ENCODE measurements around the gene DNMT3A. TPM values are rescaled to one million over a fixed set of nuclear protein-coding genes. Genes with fewer than 3 reads are reported as not detected.

Gene DNMT3A
- total RNA-seq, 4 donors from 2014 or later, result 8.0 to 18.0 (median 9.3) TPM

DNA sequence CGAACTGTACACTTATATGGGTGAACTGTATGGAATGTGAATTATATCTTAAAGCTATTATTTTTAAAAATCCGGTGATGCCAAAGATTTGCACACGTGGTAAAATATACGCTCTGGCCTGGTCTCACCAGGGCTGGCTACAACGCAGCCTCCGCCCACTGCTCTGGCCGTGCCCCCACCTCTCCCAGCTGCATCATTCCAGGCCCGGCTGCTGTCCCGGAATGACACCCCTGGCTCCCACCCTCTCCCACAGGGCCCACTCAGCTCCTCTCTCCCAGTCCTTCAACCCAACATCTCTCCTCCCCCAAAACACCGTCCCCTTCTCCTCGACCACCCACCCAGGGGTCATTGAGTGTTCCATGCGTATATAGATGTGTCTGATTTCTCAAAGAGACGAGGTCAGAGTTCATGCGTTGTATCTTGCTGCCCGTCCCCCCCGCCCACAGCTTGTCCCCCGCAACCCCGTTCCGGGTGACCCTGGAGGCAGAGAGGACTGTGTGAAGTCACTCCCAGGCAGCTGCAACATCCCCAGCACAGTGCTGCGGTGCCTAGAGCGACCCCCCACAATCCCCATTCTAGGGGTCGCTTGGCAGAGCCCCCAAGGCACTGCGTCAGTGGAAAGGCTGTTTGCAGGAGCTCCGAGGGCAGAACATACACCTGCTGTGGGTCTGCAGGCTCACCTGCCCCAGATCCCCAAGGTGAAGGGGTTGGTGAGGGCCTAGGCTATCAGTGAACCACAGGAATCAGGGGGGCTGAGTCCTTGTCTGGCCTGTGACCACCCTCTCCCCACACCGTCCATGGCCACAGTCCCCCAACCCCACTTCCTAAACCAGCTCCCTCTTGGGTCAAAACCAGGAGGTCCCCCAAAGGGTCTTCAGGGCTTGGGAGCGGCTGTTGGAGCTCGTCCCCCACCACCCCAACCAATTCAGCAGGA lies 13.3 kb downstream of the DNMT3A start:
- DNase-seq (ENCODE audit: low spot score) (no peak), ATAC-seq (ENCODE audit: low FRiP score) (no peak)
- TF ChIP-seq, protein P1, sequence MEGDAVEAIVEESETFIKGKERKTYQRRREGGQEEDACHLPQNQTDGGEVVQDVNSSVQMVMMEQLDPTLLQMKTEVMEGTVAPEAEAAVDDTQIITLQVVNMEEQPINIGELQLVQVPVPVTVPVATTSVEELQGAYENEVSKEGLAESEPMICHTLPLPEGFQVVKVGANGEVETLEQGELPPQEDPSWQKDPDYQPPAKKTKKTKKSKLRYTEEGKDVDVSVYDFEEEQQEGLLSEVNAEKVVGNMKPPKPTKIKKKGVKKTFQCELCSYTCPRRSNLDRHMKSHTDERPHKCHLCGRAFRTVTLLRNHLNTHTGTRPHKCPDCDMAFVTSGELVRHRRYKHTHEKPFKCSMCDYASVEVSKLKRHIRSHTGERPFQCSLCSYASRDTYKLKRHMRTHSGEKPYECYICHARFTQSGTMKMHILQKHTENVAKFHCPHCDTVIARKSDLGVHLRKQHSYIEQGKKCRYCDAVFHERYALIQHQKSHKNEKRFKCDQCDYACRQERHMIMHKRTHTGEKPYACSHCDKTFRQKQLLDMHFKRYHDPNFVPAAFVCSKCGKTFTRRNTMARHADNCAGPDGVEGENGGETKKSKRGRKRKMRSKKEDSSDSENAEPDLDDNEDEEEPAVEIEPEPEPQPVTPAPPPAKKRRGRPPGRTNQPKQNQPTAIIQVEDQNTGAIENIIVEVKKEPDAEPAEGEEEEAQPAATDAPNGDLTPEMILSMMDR (IDR thresholded peaks at IDR 0.05), result no peak

DNA sequence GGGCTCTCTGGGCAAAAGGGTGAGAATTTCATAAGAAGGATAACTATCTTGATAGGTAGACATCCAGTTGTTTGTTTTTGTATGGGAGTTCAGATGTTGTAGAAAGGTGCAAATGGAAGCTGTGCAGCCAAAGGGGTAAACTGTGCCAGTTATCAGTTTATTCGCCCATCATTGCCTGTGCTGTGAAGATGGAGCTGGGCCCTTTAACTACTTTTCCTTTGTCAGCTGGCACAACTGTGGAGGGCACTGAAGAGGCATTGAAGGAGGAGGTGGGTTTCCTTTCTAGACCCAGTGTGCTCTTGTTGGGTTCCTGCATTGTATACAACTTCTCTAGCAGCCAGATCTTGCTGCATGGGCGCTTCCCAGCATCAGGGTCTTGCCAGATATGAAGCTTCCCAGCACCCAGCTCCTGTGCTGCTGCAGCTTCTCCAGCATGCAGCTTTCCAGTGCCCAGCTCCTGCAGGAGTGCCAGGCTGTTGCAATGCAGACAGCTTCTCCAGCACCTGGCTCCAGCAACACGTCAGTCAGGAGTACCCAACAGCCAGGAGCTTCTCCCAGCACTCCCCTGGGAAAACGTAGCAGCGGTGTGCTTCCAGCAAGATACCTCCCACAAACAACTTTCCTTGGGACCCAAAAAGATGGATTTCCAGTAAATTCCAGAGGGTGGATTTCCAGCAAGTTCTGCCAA lies 15.3 kb downstream of the DNMT3A start:
- DNase-seq (ENCODE audit: low spot score) (no peak), ATAC-seq (ENCODE audit: low FRiP score) (no peak)
- TF ChIP-seq, protein P1 (IDR thresholded peaks at IDR 0.05), result no peak

DNA sequence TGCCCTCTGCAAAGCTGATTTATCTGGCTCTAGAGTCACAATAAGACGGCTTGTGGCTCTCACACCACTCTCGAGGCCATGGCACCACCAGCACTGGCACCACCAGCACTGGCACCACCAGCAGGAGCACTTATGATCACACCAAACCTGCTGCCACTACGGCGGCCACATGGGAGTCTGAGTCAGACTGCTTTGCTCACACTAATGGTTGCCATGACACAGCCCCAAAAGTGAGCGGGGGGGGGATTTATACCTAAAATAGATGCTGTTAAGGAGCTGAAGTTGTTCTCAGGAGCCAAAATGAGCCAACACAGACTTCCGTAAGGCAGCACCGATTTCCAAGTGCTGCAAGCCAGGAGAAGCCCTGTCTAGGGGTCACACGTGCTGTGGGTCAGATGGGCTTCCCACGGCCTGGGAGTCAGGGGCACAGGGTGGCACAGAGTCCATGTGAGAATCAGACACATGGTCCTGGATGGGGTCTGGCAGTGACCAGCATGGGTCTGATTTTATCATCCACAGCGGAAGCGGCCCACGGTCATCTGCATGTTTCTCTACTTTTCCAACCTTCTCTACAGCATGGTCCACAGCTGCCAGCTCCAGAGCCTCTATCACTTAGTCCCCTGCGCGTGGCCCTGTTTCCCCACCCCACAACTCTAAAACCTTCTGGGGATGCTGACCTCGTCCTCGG lies 16.7 kb downstream of the DNMT3A start:
- TF ChIP-seq, protein P1 (IDR thresholded peaks at IDR 0.05), result no peak
- ATAC-seq (ENCODE audit: low FRiP score) (peak; percentile 36), DNase-seq (ENCODE audit: low spot score) (no peak)

DNA sequence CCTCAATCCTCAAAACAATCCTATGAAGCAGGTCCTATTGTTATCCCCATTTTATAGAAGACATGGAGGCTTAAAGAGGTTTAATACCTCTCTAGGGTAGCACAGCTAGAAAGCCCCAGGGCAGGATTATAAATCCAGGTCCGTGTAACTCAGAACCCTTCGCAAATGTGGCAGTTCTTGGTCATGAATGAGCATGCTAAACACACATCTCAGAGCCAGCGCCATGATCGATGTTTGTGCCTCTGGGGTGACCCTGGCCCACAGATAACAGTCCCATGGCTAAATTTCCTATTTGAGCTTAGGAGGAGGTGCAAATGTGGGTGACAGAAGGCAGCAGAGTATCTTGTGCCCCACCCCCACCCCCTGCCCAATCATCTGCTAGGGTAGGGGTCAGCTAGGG lies 17.5 kb downstream of the DNMT3A start:
- ATAC-seq (ENCODE audit: low FRiP score), result no peak
- no peak for DNase-seq (ENCODE audit: low spot score)
- TF ChIP-seq, protein P1 (IDR thresholded peaks at IDR 0.05), result no peak

DNA sequence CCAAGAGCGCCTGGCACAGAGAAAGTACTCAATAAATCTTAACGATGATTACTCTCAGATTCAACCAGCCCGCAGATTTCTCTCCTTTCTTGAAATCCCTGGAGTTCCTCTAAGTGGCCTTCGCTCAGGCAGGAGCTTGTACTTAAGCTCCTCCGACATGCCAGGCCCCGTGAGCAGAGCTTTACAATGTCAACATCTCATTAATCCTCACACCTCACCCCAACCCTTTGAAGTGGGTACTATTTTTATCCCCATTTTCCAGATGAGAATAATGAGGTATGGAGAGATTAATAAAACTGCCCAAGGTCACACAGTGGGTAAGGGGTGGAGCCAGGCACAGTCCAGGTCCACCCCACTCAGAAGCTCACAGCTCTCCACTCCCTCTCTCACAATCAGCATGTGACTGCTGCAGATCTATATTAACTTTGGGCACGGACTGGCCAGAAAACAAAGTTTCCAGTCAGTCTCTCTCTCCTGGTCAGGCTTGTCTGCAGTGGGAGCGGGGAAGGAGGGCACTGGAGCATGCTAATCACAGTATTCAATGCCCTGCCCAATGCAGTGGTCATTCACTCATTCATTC lies 18.0 kb downstream of the DNMT3A start:
- TF ChIP-seq, protein P1 (IDR thresholded peaks at IDR 0.05), result no peak
- DNase-seq (ENCODE audit: low spot score), result no peak
- no peak for ATAC-seq (ENCODE audit: low FRiP score)

DNA sequence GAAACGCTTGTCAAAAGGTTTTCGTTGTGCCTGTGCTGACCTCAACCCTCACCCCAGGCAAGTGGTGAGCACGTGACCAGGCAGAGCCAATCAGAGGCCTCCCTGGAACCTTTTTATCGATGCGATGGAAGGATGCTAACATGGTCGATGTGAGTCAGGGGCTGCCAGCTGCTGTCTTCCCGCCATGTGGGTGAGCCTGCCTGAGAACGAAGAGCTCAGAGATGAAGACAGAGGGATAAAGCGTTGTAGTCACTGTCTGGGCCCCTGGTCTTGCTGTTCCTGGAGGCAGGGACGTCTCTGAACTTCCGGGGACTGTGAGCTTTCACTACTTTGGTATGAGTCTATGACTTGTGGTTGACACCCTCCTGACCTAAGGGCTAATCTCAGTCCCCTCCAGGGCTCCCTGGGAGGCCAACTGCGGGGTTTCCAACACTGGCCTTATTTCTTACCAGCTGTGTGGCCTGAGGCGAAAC lies 18.6 kb downstream of the DNMT3A start:
- no peak for DNase-seq (ENCODE audit: low spot score)
- ATAC-seq (ENCODE audit: low FRiP score), result no peak
- TF ChIP-seq, protein P1 (IDR thresholded peaks at IDR 0.05), result no peak
